ENCODE measurements around the gene SH3RF3. TPM values are rescaled to one million over a fixed set of nuclear protein-coding genes. Genes with fewer than 3 reads are reported as not detected.
A peak's percentile ranks its signal among the peaks of the same experiment; 100 is the strongest.

The SH3RF3 gene
- total RNA-seq, 3 donors from 2014 or later (not counting 1 experiment from before 2014, with no cell fraction given) = 0.23 to 0.61 (median 0.34) TPM

- Mint-ChIP-seq H3K36me3 (no peaks in the 10 kb centered on the region), H3K4me3 (no peak overlapping the region), H3K27ac (no peak overlapping the region), H3K4me1 (peaks cover 8% of the 10 kb centered on the region in 2 donors), H3K9me3 (no peaks in the 10 kb centered on the region), H3K27me3 (ENCODE audit: low read depth in 2 of 2) (peaks cover 7 to 10% of the 10 kb centered on the region in 2 donors)
- Histone ChIP-seq H3K4me3 (ENCODE audit: low read length) (no peak overlapping the region), H3K4me1 (ENCODE audit: control insufficient read depth, insufficient read depth, low read length) (peaks cover 16% of the 10 kb centered on the region), H3K27me3 (ENCODE audit: control insufficient read depth, insufficient read depth, low read length) (no peaks in the 10 kb centered on the region), H3K9me3 (ENCODE audit: control insufficient read depth, insufficient read depth, low read length) (no peaks in the 10 kb centered on the region), H3K36me3 (ENCODE audit: control insufficient read depth, insufficient read depth, low read length) (no peaks in the 10 kb centered on the region), H3K27ac (ENCODE audit: low read length) (no peak overlapping the region)
- intact Hi-C loops (cut with micrococcal nuclease) = no loop called here
- 87% methylated on average over 15 of the region's 15 CpGs for WGBS (ENCODE audit: insufficient coverage)
- no peak for ATAC-seq
- no peak for TF ChIP-seq CTCF (IDR thresholded peaks at IDR 0.05)
- DNase-seq = no peak
Observed at GRCh38 chr2:109395494-109396201, 266.6 kb downstream of the SH3RF3 start.

- H3K27ac Mint-ChIP-seq = no peak overlapping the region
- peaks cover 8% of the 10 kb centered on the region in 2 donors for H3K4me1 Mint-ChIP-seq
- ATAC-seq (no peak), DNase-seq (peak in 1 of 2 donors; percentile 19)
- no peaks in the 10 kb centered on the region for H3K9me3 ChIP-seq (ENCODE audit: control insufficient read depth, insufficient read depth, low read length)
- intact Hi-C loops (cut with micrococcal nuclease) = no loop called here
- H3K4me3 Mint-ChIP-seq = no peak overlapping the region
- H3K27ac ChIP-seq (ENCODE audit: low read length) = no peak overlapping the region
- H3K36me3 ChIP-seq (ENCODE audit: control insufficient read depth, insufficient read depth, low read length) = no peaks in the 10 kb centered on the region
- H3K9me3 Mint-ChIP-seq = no peaks in the 10 kb centered on the region
- H3K36me3 Mint-ChIP-seq = no peaks in the 10 kb centered on the region
- peaks cover 16% of the 10 kb centered on the region for H3K4me1 ChIP-seq (ENCODE audit: control insufficient read depth, insufficient read depth, low read length)
- TF ChIP-seq CTCF (IDR thresholded peaks at IDR 0.05) = no peak
- H3K27me3 Mint-ChIP-seq (ENCODE audit: low read depth in 2 of 2) = peaks cover 7 to 9% of the 10 kb centered on the region in 2 donors
- no peak overlapping the region for H3K4me3 ChIP-seq (ENCODE audit: low read length)
- WGBS (ENCODE audit: insufficient coverage) = 67% methylated on average over 15 of the region's 15 CpGs
- no peaks in the 10 kb centered on the region for H3K27me3 ChIP-seq (ENCODE audit: control insufficient read depth, insufficient read depth, low read length)
Observed at GRCh38 chr2:109396202-109397180, 267.5 kb downstream of the SH3RF3 start.

- DNase-seq = no peak
- Mint-ChIP-seq H3K9me3 (no peaks in the 10 kb centered on the region), H3K4me1 (peaks cover 10 to 14% of the 10 kb centered on the region in 2 donors), H3K27me3 (ENCODE audit: low read depth in 2 of 2) (peaks cover 7 to 9% of the 10 kb centered on the region in 2 donors), H3K36me3 (no peaks in the 10 kb centered on the region), H3K4me3 (no peak overlapping the region), H3K27ac (no peak overlapping the region)
- no peaks in the 10 kb centered on the region for H3K27me3 ChIP-seq (ENCODE audit: control insufficient read depth, insufficient read depth, low read length)
- no peaks in the 10 kb centered on the region for H3K9me3 ChIP-seq (ENCODE audit: control insufficient read depth, insufficient read depth, low read length)
- 57% methylated on average over 9 of the region's 9 CpGs for WGBS (ENCODE audit: insufficient coverage)
- no peaks in the 10 kb centered on the region for H3K36me3 ChIP-seq (ENCODE audit: control insufficient read depth, insufficient read depth, low read length)
- intact Hi-C loops (cut with micrococcal nuclease) = no loop called here
- H3K27ac ChIP-seq (ENCODE audit: low read length) = no peak overlapping the region
- peaks cover 18% of the 10 kb centered on the region for H3K4me1 ChIP-seq (ENCODE audit: control insufficient read depth, insufficient read depth, low read length)
- ATAC-seq = no peak
- TF ChIP-seq CTCF (IDR thresholded peaks at IDR 0.05) = no peak
- H3K4me3 ChIP-seq (ENCODE audit: low read length) = no peak overlapping the region
Observed at GRCh38 chr2:109397893-109398292, 268.9 kb downstream of the SH3RF3 start.
